Glutamatergic neuron (in vitro differentiated cells): ENCODE results near the gene CPXM1. TPM values are rescaled to one million over a fixed set of nuclear protein-coding genes. Genes with fewer than 3 reads are reported as not detected.

Source experiments
- DNase-seq: peaks from one replicate; pipeline ENCODE4 v3.0.0; 2022
- H3K27ac Mint-ChIP-seq: one replicate; pipeline ENCODE4 v1.8.0; 2020; ENCODE audit warnings: mild to moderate bottlenecking, mixed read lengths, inconsistent platforms; ENCODE audit not compliant: unreplicated experiment
- H3K27me3 Mint-ChIP-seq: one replicate; pipeline ENCODE4 v1.8.0; 2020; ENCODE audit warnings: mild to moderate bottlenecking, moderate library complexity, mixed read lengths, inconsistent platforms; ENCODE audit not compliant: unreplicated experiment
- H3K36me3 Mint-ChIP-seq: one replicate; pipeline ENCODE4 v1.8.0; 2020; ENCODE audit warnings: mild to moderate bottlenecking, mixed read lengths, inconsistent platforms; ENCODE audit not compliant: unreplicated experiment
- H3K4me1 Mint-ChIP-seq: one replicate; pipeline ENCODE4 v1.8.0; 2020; ENCODE audit warnings: mild to moderate bottlenecking, low read depth, mixed read lengths, inconsistent platforms; ENCODE audit not compliant: unreplicated experiment
- H3K4me3 Mint-ChIP-seq: one replicate; pipeline ENCODE4 v1.8.0; 2020; ENCODE audit warnings: mild to moderate bottlenecking, mixed read lengths, inconsistent platforms; ENCODE audit not compliant: unreplicated experiment
- H3K9me3 Mint-ChIP-seq: one replicate; pipeline ENCODE4 v1.8.0; 2020; ENCODE audit warnings: mild to moderate bottlenecking, moderate library complexity, mixed read lengths, inconsistent platforms; ENCODE audit not compliant: unreplicated experiment
- CTCF ChIP-seq: fragments of 200-600 bp; sonication (generic); IDR thresholded peaks from one replicate; pipeline ENCODE4 v1.5.0; 2021; ENCODE audit not compliant: partially characterized antibody, unreplicated experiment
- total RNA-seq: library from RNA; stranded (reverse); fragmentation: NEBNext Ultra II Directional; extraction: Animal tissue kit (Norgen Biotek cat#: 25700); gene quantifications from one replicate; pipeline ENCODE4 v1.2.1, GENCODE V29; 2021; ENCODE audit not compliant: unreplicated experiment

The CPXM1 gene
- total RNA-seq, 1 donor from 2014 or later, result 28.1 TPM

- no peak overlapping the region for H3K4me3 Mint-ChIP-seq
- H3K27ac Mint-ChIP-seq, result no peak overlapping the region
- H3K4me1 Mint-ChIP-seq, result peaks cover 2% of the 10 kb centered on the region
- no peaks in the 10 kb centered on the region for H3K36me3 Mint-ChIP-seq
- DNase-seq, result no peak
- peaks cover 7% of the 10 kb centered on the region for H3K9me3 Mint-ChIP-seq
- TF ChIP-seq CTCF, result no peak
- peaks cover 11% of the 10 kb centered on the region for H3K27me3 Mint-ChIP-seq
Measured at GRCh38 chr20:2760952-2761305, 39.5 kb downstream of the CPXM1 start.

GRCh38 chr20:2760297-2760951 lies 40.0 kb downstream of the CPXM1 start:
- Mint-ChIP-seq H3K4me1 (peaks cover 2% of the 10 kb centered on the region), H3K4me3 (no peak overlapping the region), H3K27me3 (peaks cover 11% of the 10 kb centered on the region), H3K36me3 (no peaks in the 10 kb centered on the region), H3K27ac (no peak overlapping the region), H3K9me3 (peaks cover 7% of the 10 kb centered on the region)
- no peak for TF ChIP-seq CTCF
- DNase-seq, result no peak

- H3K36me3 Mint-ChIP-seq, result no peaks in the 10 kb centered on the region
- DNase-seq, result no peak
Measured at GRCh38 chr20:2759603-2760296, 40.7 kb downstream of the CPXM1 start.

GRCh38 chr20:2759143-2759542 lies 41.3 kb downstream of the CPXM1 start:
- peaks cover 2% of the 10 kb centered on the region for H3K4me1 Mint-ChIP-seq
- TF ChIP-seq CTCF, result no peak
- no peaks in the 10 kb centered on the region for H3K36me3 Mint-ChIP-seq
- H3K9me3 Mint-ChIP-seq, result peaks cover 7% of the 10 kb centered on the region
- H3K27ac Mint-ChIP-seq, result no peak overlapping the region
- peaks cover 12% of the 10 kb centered on the region for H3K27me3 Mint-ChIP-seq
- DNase-seq, result no peak
- no peak overlapping the region for H3K4me3 Mint-ChIP-seq

More at GRCh38 chr20:2759603-2760296, 40.7 kb downstream of the CPXM1 start:
- H3K27me3 Mint-ChIP-seq, result peaks cover 11% of the 10 kb centered on the region
- H3K9me3 Mint-ChIP-seq, result peaks cover 7% of the 10 kb centered on the region
- TF ChIP-seq CTCF, result no peak
- H3K4me1 Mint-ChIP-seq, result peaks cover 2% of the 10 kb centered on the region
- no peak overlapping the region for H3K4me3 Mint-ChIP-seq
- no peak overlapping the region for H3K27ac Mint-ChIP-seq

- H3K4me1 Mint-ChIP-seq, result peaks cover 2% of the 10 kb centered on the region
- no peak for TF ChIP-seq CTCF
- H3K27me3 Mint-ChIP-seq, result peaks cover 18% of the 10 kb centered on the region
- DNase-seq, result no peak
- no peaks in the 10 kb centered on the region for H3K36me3 Mint-ChIP-seq
- no peak overlapping the region for H3K4me3 Mint-ChIP-seq
- no peak overlapping the region for H3K27ac Mint-ChIP-seq
- peaks cover 10% of the 10 kb centered on the region for H3K9me3 Mint-ChIP-seq
Measured at GRCh38 chr20:2757969-2758368, 42.5 kb downstream of the CPXM1 start.
